GM19035 (cell line): ENCODE measurements around the gene BBIP1.
"Not testable (repeated sequence)": the region's sequence is repeated elsewhere in the genome, so short reads cannot be mapped to it uniquely, and the experiment has no call there.

Source experiments
- ATAC-seq: cut with Tn5 transposase; IDR thresholded peaks from one replicate; pipeline ENCODE4 v1.9.1; 2021; ENCODE audit not compliant: unreplicated experiment

BBIP1 gene

DNA sequence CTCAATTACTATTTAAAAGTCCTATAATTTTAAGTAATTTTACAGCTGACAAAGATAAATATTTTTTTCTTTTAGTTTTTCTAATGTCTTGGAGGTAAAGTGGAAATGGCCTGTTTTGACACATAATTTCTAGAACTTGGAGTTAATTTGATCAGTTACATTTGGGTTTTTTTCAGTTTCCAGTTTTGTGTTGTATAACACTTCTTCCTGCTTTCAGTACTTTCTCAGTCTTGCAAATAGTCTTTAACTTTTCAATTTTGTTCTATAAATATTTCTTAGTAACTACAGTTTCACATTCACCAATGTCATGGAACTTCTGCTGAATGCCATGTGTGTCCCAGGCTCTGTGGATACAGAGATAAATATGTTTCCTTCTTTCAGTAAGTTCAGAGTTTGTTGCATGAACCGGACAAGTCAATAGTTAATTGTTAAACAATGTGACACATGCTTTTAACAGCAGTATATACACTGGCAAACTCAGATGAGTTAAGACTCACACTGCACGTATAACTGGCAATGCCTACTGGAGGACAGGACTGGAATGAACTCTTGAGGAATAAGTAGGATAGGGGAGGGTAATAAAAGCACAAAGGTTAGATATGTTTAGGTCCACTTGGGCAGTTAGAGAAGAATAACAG is 5.0 kb upstream of the BBIP1 start:
- no peak for ATAC-seq

DNA sequence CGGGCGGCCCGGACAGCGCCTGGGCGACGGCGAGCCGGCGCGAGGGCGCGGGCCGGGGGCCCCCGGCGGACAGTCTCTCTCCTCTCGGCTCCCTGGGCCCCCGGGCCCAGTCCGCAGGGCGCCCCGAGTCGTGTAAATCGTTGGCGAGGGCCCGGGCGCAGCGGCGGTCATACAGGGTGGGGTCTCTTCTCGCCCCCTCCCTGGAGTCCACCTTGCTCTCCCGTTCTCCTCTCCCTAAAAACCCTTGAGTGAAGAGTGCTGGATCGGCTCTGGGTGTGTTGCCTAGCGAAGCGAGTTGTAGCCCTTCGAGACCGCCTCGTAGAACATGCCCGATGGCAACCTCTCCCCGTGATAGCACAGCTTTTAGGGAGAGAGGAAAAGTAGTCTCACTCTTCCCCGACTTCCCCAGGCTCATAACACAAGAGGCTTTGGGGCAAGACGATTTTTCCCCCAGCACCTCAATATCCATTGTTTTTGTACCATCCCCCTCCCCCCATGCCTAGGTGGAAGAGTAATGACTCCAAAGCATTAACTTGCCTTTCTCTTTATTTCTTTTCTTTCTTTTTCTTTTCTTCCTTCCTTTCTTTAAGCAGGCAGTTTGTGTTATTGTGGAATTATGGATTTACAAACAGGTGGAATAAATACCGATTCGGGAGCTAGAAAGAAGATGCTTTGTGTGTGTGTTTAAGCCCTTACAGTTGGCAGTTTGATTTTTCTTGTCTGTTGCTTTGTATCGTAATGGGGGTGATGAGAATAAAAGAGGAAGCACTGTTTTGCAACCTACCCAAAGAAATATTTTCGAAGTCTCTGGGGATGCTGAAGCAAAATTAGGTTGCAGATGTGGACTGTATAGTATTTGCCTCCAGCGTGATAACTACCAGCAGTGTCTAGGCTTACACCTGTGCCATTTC is 1.2 kb upstream of the BBIP1 start:
- ATAC-seq, result peak; percentile 28

- ATAC-seq, result peak; percentile 21
Measured at GRCh38 chr10:110919349-110919931, 460 bp upstream of the BBIP1 start, which contains the start of gene SHOC2. TSS of gene SHOC2 (plus strand) at chr10:110919604. CDS start at chr10:110964359, 44,755 bp downstream.

- no peak for ATAC-seq
Measured at GRCh38 chr10:110918269-110918642, 724 bp downstream of the BBIP1 start.

DNA sequence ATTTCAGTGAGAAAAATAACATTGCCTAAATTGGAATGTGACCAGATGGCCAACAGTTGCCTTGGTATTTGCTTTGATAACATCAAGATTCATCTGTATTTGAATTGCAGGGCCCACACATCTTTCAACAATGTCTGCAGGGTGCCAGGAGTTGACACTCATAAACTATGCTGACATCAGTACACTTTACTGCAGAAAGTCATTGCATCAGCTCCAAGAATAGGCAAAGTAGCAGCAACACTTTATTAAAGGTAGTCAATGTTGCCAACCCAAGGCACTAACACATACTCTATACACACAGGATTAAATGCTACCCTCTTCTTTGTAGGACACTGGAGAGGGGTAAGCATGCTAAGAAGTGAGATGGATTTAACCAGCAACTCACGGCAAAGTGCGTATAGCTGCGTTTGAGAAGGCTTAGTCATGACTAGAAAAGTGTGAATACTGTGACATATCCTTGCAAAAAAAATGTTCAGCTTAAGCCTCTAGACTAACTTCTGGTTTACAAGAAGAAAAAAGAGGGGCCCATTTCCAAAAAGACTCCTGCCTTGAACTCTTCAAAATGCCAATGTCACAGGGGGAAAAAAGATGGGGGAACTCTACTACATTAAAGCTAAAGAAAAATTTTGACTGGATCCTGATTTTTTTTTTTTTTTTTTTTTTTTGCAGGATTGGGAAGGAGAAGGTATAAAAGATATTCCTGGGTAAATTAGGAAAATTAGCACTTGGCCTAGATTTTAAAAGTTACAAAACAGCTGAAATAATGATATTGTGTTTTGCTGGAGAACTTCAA is 2.2 kb downstream of the BBIP1 start:
- no peak for ATAC-seq

DNA sequence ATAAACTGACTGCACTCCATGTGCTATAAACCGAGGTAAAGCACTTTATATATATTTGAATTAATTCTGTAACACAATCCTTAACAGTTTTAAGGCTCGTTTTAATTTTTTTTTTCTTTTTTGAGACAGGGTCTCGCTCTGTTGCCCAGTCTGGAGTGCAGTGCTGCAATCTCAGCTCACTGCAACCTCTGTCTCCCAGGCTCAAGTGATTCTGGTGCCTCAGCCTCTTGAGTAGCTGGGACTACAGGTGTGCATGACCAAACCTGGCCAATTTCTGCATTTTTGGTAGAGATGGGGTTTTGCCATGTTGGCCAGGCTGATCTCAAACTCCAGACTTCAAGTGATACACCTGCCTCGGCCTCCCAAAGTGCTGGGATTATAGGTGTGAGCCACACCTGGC is 3.4 kb downstream of the BBIP1 start:
- not testable (repeated sequence) for ATAC-seq

DNA sequence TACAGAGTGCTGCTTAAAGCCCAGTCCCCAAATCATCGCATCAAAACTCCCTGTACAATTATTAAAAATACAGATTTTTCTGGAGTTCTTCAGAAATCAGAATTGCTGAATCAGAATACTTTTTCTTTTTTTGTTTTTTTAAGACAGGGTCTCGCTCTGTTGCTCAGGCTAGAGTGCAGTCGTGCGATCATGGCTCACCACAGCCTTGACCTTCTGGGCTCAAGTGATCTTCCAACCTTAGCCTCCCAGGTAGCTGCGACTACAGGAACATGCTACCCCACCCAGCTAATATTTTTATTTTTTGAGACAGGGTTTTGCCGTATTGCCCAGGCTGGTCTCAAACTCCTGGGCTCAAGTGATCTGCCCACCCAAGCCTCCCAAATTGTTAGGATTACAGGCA is 3.9 kb downstream of the BBIP1 start:
- ATAC-seq, result no peak

- ATAC-seq, result no peak
Measured at GRCh38 chr10:110914431-110914830, 4.5 kb downstream of the BBIP1 start.

DNA sequence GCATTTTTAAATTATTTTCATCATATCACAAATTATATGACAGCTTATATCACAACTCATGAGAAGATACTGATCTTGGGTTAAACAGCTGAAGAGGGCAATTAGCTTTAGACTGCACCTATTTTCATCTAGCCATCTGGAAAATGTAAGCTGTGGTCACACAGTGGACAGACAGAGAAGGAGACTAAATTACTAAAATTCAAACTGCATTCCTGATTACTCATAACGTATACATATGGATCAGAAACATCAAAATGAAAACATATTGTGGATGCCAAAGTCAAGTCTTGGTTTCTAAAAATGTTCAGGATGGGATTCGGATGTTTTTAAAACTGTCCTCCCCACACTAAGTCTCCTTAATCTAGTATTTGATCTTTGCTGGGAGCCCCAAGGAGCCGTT is 6.6 kb downstream of the BBIP1 start:
- ATAC-seq, result no peak

DNA sequence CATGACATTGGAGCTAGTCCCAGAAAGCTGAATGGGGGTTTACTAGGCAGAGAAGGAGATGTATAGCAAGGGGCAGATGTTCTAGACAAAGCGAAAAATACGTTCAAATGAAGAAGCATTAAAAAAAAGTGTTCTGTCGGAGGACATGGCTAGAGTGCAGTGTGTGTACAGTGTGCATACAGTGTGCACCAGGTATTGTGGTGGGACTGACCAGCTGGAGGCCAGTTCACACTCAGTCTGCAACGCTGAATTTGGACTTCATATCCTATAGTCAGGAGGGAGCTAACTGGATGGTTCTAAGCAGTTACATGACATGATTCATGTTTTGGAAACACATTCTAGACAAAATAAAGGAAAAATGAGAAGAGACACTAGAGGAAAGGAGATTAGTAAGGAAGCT is 8.8 kb downstream of the BBIP1 start:
- ATAC-seq, result no peak

DNA sequence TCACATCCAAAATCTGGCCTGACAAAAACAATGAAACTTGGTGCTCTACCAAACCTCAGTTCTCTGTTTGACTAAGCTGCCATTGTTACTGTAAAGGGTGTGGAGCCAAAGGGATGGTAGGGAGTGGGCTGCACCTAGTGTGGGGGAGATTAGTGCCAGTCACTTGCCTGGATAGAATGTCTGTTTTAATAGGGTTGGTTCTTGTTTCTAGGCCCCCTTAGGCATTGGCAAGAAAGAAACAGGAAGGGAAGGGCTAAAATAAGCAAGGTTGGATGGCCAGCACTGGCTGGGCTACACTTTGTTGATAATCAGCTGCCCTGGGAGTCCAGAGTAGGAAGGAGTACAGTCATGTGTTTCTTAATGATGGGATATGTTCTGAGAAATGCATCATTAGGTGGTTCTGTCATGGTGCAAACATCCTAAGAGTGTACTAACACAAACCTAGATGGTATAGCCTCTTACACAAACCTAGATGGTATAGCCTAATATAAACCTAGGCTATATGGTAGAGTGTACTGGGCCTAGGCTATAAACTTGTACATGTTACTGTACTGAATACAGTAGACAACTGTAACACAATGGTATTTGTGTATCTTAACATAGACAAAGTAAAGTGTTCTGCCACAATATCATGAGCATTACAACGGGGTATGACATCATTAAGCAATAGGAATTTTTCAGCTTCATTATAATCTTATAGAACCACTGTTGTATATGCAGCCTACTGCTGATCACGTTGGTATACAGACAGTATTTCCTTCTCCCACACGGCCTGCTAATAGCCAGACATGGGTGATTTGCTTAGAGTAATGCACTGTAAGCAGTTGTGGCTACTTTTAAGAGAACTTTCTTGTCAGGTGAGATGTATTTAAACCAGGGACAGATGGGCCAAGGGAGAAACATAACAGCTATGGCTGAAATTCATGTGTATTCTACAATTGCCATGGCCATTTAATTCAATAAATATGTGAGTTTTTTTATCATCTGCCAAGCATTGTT is 15.4 kb downstream of the BBIP1 start:
- no peak for ATAC-seq

DNA sequence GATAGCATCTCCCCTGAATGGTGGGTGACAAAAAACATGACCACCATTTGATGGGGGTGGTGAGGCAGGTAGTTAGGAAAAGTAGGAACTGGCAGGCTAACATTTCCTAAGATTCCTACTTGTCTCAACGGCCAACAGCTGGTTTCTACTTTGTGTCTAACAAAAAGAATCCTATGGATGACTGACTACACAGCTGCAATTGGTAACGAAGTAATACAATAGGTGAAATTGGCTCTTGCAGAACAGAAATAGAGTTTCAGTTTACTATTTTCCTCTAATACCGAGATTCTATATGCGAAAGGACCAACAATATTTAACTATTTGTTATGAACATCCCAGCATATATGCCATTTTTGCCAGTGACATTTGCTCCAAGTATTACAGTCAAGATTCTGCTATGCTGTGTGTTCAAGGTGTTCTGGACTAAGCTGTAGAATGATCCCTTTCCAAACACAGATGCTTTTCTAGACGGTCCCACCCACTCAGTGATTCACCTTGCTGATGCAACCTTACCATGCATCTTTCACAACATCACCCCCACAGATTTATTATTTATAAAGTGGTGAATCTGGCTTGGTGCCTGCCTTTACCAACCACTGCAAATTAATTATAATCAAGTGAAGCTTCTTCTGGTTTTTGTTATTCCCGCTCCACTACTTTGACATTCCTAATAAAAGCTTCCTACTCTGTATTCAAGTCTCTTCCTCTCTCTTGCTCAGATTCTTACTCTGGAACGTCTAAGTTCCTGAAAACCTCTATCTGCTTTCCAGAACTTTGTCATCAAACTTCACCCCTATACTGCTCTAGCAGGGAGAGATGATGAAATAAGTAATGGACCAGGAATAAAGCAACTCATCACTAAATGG is 16.8 kb downstream of the BBIP1 start:
- ATAC-seq, result no peak

DNA sequence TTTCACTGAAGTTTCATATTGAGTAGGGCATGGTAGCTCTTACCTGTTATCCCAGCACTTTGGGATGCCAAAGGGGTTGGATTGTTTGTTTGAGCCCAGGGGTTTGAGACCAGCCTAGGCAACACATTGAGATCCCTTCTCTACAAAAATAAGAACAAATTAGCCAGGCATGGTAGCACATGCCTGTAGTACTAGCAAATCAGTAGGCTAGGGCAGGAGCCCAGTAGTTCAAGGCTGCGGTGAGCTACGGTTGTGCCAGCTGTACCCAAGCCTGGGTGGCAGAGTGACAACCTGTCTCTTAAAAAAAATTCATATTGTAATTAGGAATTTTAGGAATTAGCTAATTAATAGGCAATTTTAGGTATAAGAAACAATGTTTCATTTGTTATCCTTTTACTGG is 18.0 kb downstream of the BBIP1 start:
- ATAC-seq, result no peak

- no peak for ATAC-seq
Measured at GRCh38 chr10:110898391-110898790, 20.6 kb downstream of the BBIP1 start.

DNA sequence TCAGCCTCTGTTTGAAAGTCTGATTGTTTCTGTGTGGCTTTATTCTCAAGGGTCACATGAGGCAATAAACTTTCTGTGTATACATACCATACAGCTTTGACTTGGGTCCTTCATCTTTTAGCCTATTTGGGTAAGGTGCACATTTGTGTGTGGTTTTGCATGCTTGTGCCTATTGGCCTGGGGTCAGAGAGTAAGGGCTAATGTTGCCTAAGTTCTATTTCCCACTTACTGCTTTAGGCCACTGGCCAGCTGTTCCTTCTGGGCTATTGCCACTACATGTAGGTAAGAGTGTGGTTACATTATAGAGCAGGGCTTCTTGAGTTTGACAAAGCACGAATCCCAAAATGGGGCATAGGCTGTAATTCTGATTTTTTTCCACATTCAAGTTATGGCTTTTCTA is 21.8 kb downstream of the BBIP1 start:
- ATAC-seq, result no peak

DNA sequence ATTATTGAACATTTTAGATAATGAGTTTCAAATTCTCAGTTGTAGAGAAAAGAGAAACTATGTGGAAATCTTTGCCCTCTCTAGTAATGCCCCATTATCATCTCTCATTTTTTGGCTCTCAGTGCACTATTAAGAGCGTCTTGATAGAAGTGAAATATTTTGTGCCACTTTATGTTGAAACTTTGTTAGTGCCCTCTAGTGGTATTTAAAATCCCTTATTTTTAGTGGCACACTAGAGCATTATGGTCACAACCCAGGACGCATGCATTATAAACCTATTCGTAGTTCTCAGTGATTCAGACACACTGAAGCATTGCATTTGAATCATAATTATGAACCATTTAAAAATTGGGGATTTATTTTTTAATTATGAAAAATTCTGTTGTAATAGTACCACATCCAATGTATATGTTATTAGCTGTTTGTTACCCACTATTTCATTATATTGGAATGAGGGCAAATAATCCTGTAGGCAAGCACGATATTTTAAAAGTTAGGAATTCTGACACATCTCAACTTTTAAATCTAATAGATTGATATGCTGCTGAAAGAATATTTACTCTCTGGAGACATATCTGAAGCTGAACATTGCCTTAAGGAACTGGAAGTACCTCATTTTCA is 25.3 kb downstream of the BBIP1 start:
- peak; percentile 76 for ATAC-seq

DNA sequence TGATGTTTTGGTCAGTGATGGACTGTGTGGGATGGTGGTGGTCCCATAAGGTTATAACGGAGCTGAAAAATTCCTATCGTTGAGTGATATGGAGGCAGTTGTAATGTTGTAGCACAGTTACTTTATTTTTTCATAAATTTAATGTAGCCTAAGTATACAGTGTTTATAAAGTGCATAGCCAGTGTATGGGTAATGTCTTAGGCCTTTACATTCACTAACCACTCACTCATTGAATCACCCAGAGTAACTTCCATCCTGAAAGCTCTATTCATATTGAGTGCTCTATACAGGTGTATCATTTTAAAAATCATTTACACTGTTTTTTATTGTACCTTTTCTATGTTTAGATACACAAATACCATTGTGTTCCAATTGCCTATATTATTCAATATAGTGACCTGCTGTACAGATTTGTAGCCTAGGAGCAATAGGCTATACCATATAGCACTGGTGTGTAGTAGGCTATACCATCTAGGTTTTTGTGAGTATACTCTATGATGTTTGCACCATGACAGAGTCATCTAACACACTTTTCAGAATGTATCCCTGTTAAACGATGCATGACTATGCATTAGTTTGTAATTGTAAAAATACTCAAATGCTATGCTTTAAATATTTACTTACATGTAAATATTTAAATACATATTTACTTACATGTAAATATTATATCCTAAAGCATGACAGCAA is 26.2 kb downstream of the BBIP1 start:
- ATAC-seq, result no peak

DNA sequence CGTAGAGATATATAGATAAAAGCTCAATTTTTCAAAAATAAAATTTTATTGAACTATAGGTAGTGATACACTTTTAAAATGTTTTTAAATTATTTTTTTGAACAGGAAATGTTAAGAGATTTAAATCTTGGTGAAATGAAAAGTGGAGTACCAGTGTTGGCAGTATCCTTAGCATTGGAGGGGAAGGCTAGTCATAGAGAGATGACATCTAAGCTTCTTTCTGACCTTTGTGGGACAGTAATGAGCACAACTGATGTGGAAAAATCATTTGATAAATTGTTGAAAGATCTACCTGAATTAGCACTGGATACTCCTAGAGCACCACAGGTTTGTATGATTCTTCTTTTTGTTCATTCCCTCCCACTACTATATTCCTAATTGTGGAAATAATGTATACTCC is 31.4 kb downstream of the BBIP1 start:
- ATAC-seq, result no peak
